Esophagus muscularis mucosa (tissue), 4 donors: ENCODE measurements around the gene C2orf42. TPM values are rescaled to one million over a fixed set of nuclear protein-coding genes. Genes with fewer than 3 reads are reported as not detected.

Experiments
- DNase-seq: peaks from one replicate; pipeline ENCODE4 v3.0.0-alpha.2; 2017; ENCODE audit errors: extremely low spot score
- H3K27ac ChIP-seq, 4 donors: fragments of 200-600 bp; sonication (generic); replicated peaks in 1 of 4; 1 replicate in 3 of 4; 2 replicates in 1 of 4; pipeline ENCODE4 v1.5.1; 2016 to 2019; ENCODE audit warnings: mild to moderate bottlenecking in 1 of 4
- H3K27me3 ChIP-seq, 4 donors: fragments of 200-600 bp; sonication (generic); one replicate each; pipeline versions ENCODE4 v1.5.1 to v1.6.0; 2016 to 2019
- H3K36me3 ChIP-seq, 4 donors: fragments of 200-600 bp; sonication (generic); one replicate each; pipeline ENCODE4 v1.5.1; 2016 to 2019
- H3K4me1 ChIP-seq, 4 donors: fragments of 200-600 bp; sonication (generic); one replicate each; pipeline ENCODE4 v1.5.1; 2016 to 2019
- H3K4me3 ChIP-seq, 4 donors: fragments of 200-600 bp; sonication (generic); 1 replicate in 2 of 4; 2 replicates in 2 of 4; pipeline ENCODE4 v1.5.1; 2016 to 2019; ENCODE audit warnings: mild to moderate bottlenecking in 4 of 4, moderate library complexity in 1 of 4
- H3K9me3 ChIP-seq, 4 donors: fragments of 200-600 bp; sonication (generic); 1 replicate in 3 of 4; 2 replicates in 1 of 4; pipeline ENCODE4 v1.5.1; 2016 to 2019
- CTCF ChIP-seq, 3 experiments: fragments of 200-600 bp in 2 of 3; fragments of 450-650 bp in 1 of 3; sonication (generic) in 2 of 3; IDR thresholded peaks; one replicate each; pipeline ENCODE4 v1.5.1; 2017 to 2019; ENCODE audit warnings: antibody characterized with exemption in 3 of 3, mild to moderate bottlenecking in 2 of 3, moderate library complexity in 1 of 3
- EP300 ChIP-seq: sonication (generic); formaldehyde crosslinking; IDR thresholded peaks from one replicate; pipeline ENCODE4 v1.6.1; 2017; ENCODE audit warnings: antibody characterized with exemption
- POLR2A ChIP-seq: fragments of 450-650 bp; IDR thresholded peaks from one replicate; pipeline ENCODE4 v1.6.1; 2017; ENCODE audit warnings: antibody characterized with exemption, moderate library complexity, mild to moderate bottlenecking, low read depth
- POLR2AphosphoS5 ChIP-seq, 2 donors: sonication (generic); formaldehyde crosslinking; IDR thresholded peaks; one replicate each; pipeline ENCODE4 v1.6.1; 2017; ENCODE audit warnings: antibody characterized with exemption in 2 of 2
- WGBS: methylation state at CpG from one replicate; pipeline ENCODE4 v1.1.5; 2018; 5-methylcytosine and 5-hydroxymethylcytosine counted together
- intact Hi-C: fragments of 100-400 bp; cut with DNase I; formaldehyde crosslinking; loops from one replicate; pipeline ENCODE4 v1.15.1; 2023
- total RNA-seq, 4 donors: library from RNA; depleted of rRNA; stranded (reverse); fragments of >200 nt; gene quantifications; one replicate each; pipeline versions ENCODE4 v1.1.0 to v1.2.1, GENCODE V29; 2016

C2orf42 gene
- total RNA-seq, 4 donors from 2014 or later = 15.4 to 20.9 (median 17.9) TPM

- H3K27ac ChIP-seq = no peak overlapping the region
These were observed 24.2 kb upstream of the C2orf42 start for GRCh38 chr2:70214953-70215549.

GRCh38 chr2:70214365-70214764 is 23.5 kb upstream of the C2orf42 start:
- no peak overlapping the region for H3K4me3 ChIP-seq
- no peaks in the 10 kb centered on the region for H3K27me3 ChIP-seq
- no peaks in the 10 kb centered on the region for H3K4me1 ChIP-seq
- TF ChIP-seq CTCF (IDR thresholded peaks at IDR 0.05) (no peak), EP300 (no peak), POLR2A (no peak), POLR2AphosphoS5 (IDR thresholded peaks at IDR 0.05) (no peak)
- no peak overlapping the region for H3K27ac ChIP-seq
- DNase-seq = no peak
- intact Hi-C loops = no loop called here
- WGBS = 90% methylated on average over 1 of the region's 1 CpG
- peaks cover 38 to 87% (median 67%) of the 10 kb centered on the region in 4 donors for H3K36me3 ChIP-seq
- no peaks in the 10 kb centered on the region for H3K9me3 ChIP-seq

More at GRCh38 chr2:70214953-70215549, 24.2 kb upstream of the C2orf42 start:
- Histone ChIP-seq H3K27me3 (no peaks in the 10 kb centered on the region), H3K36me3 (peaks cover 43 to 94% (median 73%) of the 10 kb centered on the region in 4 donors), H3K4me3 (no peak overlapping the region), H3K4me1 (no peaks in the 10 kb centered on the region), H3K9me3 (no peaks in the 10 kb centered on the region)
- TF ChIP-seq CTCF (IDR thresholded peaks at IDR 0.05) = no peak
- TF ChIP-seq POLR2A = no peak
- TF ChIP-seq POLR2AphosphoS5 (IDR thresholded peaks at IDR 0.05) = no peak
- no peak for TF ChIP-seq EP300
- WGBS = 88% methylated on average over 3 of the region's 3 CpGs
- no peak for DNase-seq
- intact Hi-C loops = no loop called here

GRCh38 chr2:70212298-70212932 is 21.6 kb upstream of the C2orf42 start:
- Histone ChIP-seq H3K36me3 (peaks cover 25 to 77% (median 50%) of the 10 kb centered on the region in 4 donors), H3K4me3 (no peak overlapping the region), H3K9me3 (no peaks in the 10 kb centered on the region), H3K27ac (no peak overlapping the region), H3K4me1 (no peaks in the 10 kb centered on the region), H3K27me3 (no peaks in the 10 kb centered on the region)
- no peak for DNase-seq
- intact Hi-C loops = no loop called here
- WGBS = 89% methylated on average over 3 of the region's 3 CpGs
- no peak for TF ChIP-seq POLR2A
- no peak for TF ChIP-seq CTCF (IDR thresholded peaks at IDR 0.05)
- TF ChIP-seq POLR2AphosphoS5 (IDR thresholded peaks at IDR 0.05) = no peak
- no peak for TF ChIP-seq EP300

- no peak overlapping the region for H3K27ac ChIP-seq
- no peak for DNase-seq
- H3K36me3 ChIP-seq = peaks cover 16 to 69% (median 42%) of the 10 kb centered on the region in 4 donors
- H3K9me3 ChIP-seq = no peaks in the 10 kb centered on the region
- H3K4me1 ChIP-seq = no peaks in the 10 kb centered on the region
- no peaks in the 10 kb centered on the region for H3K27me3 ChIP-seq
- 92% methylated on average over 2 of the region's 2 CpGs for WGBS
- H3K4me3 ChIP-seq = no peak overlapping the region
- no peak for TF ChIP-seq CTCF (IDR thresholded peaks at IDR 0.05)
- TF ChIP-seq POLR2AphosphoS5 (IDR thresholded peaks at IDR 0.05) = no peak
- TF ChIP-seq POLR2A = no peak
- no peak for TF ChIP-seq EP300
- intact Hi-C loops = no loop called here
These were observed 20.8 kb upstream of the C2orf42 start for GRCh38 chr2:70211595-70211994.
